Right renal pelvis (tissue), 4 donors: ENCODE results near the gene NUDT22. TPM values are rescaled to one million over a fixed set of nuclear protein-coding genes. Genes with fewer than 3 reads are reported as not detected.

Source experiments
- DNase-seq, 4 donors: peaks; one replicate each; pipeline ENCODE4 v3.0.0-alpha.2; 2013; ENCODE audit warnings: low read depth in 4 of 4, low spot score in 3 of 4, missing footprints in 1 of 4
- polyA plus RNA-seq, 4 donors: library from polyadenylated mRNA; unstranded; fragments of 120-200 nt; gene quantifications; one replicate each; pipeline ENCODE4 v1.2.1, GENCODE V29; 2013; ENCODE audit not compliant: insufficient read length in 4 of 4

The NUDT22 gene
- polyA plus RNA-seq, 4 donors: 20.1 to 31.8 (median 22.9) TPM

GRCh38 chr11:64253043-64253442 is 27.0 kb downstream of the NUDT22 start:
- DNase-seq: no peak

DNA sequence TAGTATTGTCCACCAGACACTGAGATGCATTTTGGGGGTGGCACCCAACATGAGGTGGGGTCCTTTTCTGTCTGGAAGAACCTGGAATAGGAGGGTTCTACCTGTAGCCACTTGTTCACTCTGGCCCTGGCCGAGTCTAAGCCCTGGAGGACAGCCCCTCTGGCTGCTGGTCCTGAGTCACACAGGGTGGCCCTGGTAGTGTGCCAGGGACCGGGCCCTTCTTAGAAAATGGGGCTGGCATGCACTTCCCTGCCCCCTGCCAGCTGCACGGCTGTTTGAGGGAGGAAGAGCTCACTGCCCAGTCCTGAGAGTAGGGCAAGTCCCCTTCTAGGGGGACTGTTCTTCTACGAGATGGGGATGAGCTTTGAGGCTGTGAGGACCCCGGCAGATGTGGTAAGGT is 27.4 kb downstream of the NUDT22 start:
- DNase-seq: no peak

GRCh38 chr11:64254326-64254725 is 28.3 kb downstream of the NUDT22 start:
- no peak for DNase-seq

GRCh38 chr11:64255135-64256128 is 29.4 kb downstream of the NUDT22 start:
- DNase-seq: no peak

DNA sequence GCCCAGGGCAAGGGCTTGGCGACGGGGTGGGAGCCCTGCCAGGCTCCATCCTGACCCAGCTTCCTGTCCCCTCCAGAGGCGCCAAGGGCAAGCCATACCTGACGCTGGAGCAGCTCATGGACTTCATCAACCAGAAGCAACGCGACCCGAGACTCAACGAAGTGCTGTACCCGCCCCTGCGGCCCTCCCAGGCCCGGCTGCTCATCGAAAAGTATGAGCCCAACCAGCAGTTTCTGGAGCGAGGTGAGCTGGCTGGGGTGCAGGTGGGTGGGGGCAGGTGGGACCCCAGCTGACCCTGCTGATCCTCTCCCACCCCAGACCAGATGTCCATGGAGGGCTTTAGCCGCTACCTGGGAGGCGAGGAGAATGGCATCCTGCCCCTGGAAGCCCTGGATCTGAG is 30.2 kb downstream of the NUDT22 start:
- no peak for DNase-seq

DNA sequence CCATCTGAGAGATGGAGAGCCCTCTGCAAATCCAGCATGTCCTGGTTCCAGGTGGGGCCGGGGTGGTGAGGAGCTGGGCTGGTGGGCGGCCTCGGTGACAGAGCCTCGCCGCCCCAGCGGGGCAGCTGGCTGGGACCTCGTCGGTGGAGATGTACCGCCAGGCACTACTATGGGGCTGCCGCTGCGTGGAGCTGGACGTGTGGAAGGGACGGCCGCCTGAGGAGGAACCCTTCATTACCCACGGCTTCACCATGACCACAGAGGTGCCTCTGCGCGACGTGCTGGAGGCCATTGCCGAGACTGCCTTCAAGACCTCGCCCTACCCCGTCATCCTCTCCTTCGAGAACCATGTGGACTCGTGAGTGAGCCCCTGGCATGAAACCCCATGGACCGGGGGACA is 32.3 kb downstream of the NUDT22 start:
- DNase-seq: no peak

- no peak for DNase-seq
Measured at GRCh38 chr11:64258946-64259532, 33.0 kb downstream of the NUDT22 start.

DNA sequence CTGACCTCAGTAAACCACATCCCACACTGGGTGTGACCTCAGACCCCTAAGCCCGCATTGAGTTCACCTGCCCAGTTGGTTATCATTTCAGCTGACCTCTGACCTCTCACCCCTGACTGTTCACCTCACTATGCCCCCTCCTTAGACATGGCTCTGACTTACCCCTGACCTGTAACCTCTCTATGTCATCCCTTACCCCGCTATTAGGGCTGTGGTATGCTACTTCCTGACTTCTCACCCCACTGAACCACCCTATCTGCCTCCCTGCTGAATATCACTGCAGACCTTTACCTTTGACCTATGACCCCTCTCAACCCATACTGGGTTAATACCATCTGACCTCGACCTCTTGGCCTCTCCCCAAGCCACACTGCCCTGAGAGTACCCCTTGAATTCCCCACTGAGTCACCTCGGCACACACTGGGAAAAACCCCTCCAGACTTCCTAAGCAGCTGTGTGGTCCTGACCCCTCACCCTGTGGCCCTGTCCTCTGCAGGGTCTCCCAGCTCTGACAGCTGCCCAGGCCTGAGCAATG is 33.5 kb downstream of the NUDT22 start:
- DNase-seq: no peak

GRCh38 chr11:64260147-64260708 is 34.2 kb downstream of the NUDT22 start:
- no peak for DNase-seq

DNA sequence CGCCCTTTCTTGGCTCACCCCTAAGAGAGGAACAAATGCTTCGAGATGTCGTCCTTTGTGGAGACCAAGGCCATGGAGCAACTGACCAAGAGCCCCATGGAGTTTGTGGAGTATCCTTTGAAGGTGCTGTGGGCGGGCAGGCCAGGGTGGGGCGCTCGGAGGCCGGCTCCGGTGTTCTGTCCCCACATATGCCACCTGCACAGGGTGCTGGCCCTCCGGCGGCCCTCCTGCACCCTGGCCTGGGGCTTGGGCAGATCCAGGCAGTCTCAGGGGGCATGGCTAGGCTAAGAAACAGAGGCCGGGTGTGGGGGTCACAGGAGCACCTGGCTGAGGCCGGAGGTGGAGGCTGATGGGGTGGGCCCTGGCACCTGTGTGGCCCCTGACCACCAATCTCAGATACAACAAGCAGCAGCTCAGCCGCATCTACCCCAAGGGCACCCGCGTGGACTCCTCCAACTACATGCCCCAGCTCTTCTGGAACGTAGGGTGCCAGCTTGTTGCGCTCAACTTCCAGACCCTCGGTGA is 35.5 kb downstream of the NUDT22 start:
- no peak for DNase-seq

- DNase-seq: no peak
Measured at GRCh38 chr11:64262271-64263002, 36.4 kb downstream of the NUDT22 start.

GRCh38 chr11:64263021-64263946 is 37.2 kb downstream of the NUDT22 start:
- no peak for DNase-seq

GRCh38 chr11:64263947-64264317 is 37.9 kb downstream of the NUDT22 start:
- no peak for DNase-seq

DNA sequence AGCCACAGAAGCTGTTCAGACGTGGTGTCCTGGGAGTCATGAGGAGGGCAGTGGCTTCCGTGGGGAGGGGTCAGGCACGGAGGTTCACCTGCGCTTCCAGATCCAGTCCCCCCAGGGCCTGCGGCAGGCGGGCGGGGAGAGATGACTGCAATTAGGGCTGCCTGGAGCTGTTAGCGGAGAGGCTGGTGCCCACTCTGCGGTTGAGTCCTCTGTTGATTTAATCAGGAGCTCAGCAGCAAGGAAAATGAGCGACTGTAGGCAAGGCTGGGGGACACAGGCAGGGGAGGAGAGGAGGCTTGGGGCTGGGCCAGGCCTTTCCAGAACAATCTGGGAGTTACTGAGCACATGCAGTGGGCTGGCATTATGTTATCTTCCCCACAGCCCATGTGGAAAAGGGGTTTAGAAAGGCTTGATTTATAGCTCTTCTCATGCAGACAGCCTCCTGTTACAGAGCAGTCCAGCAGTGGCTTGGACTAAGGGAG is 38.3 kb downstream of the NUDT22 start:
- no peak for DNase-seq

GRCh38 chr11:64265176-64266160 is 39.4 kb downstream of the NUDT22 start:
- no peak for DNase-seq

- no peak for DNase-seq
Measured at GRCh38 chr11:64266339-64266738, 40.3 kb downstream of the NUDT22 start.

DNA sequence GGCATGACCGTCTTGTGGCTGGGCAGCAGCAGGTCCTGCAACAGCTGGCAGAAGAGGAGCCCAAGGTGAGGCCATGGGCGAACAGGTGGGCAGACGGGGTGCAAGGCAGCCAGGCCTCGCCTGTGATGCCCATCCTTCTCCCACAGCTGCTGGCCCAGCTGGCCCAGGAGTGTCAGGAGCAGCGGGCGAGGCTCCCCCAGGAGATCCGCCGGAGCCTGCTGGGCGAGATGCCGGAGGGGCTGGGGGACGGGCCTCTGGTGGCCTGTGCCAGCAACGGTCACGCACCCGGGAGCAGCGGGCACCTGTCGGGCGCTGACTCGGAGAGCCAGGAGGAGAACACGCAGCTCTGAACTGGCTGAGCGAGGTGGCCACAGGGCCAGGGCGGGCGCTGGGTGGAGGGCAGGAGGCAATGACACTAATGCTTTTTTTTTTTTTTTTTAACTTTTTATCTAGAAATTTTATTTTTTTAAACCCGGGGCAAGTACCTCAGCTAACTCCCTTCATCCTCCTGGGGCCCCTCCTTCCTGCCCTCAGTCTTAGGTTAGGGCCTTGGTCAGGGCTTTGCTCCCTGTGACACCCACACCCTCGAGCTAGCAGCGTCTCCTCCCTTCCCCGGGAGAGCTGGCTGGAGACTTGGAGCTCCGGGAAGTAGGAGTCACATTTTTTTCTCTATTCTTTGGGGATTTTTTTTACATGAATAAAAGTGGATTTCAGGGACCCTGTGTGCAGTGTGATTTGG is 41.3 kb downstream of the NUDT22 start:
- no peak for DNase-seq
